NCI-H2029 treated with DMSO at 0.1 percent for 48 hours (cell line): ENCODE results near the gene ATP5F1D.

Experiments
- DNase-seq: peaks from one replicate; lab custom pipeline; 2025; lab: John Stamatoyannopoulos, UW

Gene ATP5F1D

DNA sequence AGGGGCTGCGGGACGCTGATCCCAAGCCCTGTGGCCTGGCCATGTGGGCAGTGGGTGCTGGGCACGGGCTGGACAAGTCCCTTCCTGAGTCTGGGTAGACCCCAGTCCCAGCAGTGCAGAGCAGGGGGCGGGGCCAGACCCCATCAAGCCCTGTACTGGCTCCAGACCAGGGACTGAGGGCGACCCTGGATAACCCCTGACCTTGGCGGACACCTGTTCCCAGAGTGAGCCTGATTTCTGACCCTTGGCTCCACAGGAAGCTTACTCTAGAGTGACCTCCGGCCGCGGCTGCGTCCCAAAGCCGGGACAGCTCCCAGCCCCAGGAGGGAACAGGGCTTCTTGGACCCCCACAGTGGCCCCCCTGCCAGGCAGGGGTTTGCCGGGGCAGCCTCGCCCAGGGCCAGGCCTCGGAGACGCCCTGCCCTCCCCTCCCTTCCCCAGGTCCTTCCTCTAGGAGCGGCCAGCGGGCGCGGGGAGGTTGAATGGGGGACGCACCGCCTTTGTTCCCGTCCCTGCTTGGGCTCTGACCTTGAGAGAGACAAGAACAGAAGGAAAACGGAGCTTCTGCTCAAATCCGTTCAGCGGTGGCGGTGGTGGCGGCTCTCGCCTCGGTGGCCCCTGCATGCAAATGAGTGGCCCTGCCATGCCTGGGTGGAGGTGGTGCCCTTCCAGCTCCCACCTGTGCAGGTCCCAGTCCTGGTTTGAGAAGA, 41.8 kb downstream of the ATP5F1D start:
- DNase-seq, result no peak

DNA sequence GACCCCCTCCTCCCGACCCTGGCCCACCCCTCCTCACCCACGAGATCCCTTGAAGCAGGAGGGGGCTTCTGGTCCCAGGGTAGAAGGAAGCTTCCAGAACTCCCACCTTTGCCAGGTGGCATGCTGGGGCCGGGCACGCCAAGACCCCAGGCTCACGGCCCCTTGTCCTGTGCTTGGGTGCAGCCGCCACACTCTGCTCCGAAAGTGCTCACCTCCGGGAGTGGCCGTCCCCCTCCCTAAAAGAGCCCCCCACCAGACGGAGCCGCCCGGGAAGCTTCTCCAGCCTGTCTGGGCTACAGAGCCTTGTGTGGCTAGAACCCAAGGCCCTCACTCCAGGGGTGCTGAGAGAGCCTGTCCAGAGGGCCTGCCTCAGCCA, 42.4 kb downstream of the ATP5F1D start:
- DNase-seq, result no peak

DNA sequence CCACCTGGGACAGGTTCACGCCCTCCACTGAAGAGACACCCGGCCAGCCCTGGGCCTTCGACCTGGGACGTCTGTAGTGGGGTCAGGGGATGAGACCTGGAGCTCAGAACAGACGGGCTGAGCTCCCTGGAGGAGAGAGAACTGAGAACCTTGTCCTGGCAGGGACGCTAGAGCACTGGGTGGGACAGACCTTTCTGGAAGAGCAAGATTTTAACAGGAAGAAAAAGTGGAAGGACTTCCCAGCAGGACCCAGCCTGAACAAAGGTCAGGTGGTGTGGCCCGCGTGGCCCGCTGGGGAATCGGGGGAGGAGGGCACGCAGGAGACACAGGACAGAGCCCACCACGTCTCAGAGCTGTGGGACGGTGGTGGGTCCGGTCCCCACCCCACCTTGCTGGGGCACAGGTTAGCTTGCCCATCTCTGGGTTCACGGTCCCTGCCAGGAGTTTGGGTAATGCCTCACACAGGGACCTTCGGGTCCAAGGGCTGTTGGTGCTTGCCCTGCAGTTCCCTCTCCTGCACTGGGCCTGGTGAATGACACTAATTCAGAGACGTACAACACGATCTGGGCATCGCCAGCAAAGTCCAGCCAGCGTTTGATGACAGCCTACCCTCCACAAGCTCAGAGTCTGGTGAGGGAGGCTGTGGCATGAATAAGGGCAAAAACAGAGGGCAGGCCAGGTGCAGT, 42.9 kb downstream of the ATP5F1D start:
- DNase-seq, result no peak

DNA sequence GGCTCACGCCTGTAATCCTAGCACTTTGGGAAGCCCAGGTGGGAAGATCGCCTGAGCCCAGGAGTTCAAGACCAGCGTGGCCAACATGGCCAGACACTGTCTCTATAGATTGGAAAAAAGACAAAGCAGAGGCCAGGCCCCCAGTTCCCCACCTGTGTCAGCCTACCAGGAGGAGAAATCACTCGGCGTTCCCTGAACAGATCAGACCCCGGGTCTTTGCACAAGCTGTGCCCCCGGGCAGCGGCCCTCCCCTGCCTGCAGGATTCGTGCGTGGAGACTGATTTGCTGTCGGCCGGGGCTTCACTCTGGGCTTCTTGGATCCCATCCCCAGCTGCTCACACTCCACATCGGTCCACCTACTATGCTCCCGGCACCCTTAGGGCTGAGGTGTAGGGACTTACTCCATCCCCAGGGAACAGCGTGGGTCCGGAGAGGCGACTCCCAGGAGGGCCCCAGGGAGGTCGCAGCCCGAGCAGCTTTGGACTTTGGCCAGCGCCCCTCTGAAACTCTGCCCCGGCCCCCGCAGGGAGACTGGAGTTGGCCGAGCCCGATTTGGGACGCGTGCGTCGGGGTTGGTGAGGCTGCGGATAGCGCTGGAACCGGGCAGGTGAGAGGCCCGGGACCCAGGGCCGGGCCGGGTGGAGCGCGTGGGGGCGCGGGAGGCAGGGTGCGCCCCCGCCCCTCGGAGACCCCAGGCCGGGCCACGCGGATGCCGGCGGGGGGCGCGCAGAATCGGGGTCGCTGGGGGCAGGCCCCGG, 43.6 kb downstream of the ATP5F1D start:
- no peak for DNase-seq

DNA sequence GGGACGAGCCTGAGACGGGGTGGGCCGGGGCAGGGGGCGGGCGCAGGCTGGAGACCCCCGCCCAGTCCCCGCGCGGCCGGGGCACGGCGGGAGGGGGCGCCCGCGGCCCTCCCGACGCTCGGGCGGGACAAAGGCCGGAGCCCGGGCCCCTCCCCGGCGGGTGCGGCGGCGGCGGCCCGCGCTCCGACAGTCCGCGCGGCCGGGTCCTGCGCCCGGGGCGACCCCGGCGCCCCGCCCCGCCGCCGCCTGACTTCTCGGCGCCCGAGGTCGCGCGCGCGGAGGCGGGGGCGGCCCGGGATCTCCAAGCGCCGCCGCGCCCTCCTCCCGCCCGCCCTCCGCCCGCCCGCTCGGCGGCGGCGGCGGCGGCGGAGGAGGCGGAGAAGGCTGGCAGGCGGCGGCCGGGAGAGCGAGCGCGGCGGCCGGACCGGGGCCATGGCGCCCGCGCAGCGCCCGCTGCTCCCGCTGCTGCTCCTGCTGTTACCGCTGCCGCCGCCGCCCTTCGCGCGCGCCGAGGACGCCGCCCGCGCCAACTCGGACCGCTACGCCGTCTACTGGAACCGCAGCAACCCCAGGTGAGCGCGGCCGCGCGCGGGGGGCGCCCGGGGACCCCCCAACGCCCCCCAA, 44.3 kb downstream of the ATP5F1D start, which contains the start of gene EFNA2:
Gene EFNA2, plus strand, starts transcription at position 137 of the 624 bp plus-strand sequence. Its CDS starts 296 bp downstream, at position 433.
- DNase-seq, result no peak

DNA sequence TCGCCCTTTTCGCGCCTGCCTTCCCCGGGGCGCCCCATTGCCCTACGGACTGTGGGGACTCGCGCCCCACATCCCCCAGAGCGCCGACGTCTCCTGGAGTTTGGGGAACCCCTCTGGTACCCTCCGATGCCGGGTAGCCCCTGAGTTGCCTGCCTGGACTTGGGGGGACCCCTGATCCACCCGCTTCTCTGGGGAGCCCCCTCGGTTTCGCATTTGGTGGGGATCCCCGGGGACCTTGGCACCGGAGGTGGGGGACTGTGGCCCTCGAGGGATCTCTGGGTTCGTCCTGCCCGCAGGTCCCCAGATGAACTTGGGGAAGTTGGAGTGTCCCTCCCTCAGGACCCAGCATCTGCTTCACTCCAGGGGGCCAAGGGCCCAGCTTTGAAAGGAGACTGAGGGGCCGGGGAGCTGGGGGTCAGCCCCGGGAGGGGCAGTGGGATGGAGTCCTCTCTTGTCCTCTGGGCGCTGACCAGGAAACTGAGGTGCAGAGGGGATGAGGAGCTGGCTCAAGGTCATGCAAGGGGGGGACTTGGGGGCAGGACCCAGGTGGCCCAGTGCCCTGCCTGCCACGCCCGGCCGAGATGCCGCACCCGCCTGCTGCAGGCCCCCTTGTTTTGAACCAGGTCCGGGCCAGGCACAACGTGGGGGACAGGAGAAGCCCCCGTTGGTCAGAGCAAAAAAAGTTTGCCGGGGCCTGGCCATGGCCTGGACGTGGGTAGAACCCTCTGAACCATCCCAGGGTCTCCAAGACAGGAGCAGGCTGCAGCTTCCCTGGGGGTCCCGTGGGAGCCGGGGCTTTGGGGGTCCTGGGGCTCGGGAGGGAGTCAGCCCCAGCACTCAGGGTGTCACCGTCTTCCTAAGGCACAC, 45.2 kb downstream of the ATP5F1D start:
- no peak for DNase-seq

DNA sequence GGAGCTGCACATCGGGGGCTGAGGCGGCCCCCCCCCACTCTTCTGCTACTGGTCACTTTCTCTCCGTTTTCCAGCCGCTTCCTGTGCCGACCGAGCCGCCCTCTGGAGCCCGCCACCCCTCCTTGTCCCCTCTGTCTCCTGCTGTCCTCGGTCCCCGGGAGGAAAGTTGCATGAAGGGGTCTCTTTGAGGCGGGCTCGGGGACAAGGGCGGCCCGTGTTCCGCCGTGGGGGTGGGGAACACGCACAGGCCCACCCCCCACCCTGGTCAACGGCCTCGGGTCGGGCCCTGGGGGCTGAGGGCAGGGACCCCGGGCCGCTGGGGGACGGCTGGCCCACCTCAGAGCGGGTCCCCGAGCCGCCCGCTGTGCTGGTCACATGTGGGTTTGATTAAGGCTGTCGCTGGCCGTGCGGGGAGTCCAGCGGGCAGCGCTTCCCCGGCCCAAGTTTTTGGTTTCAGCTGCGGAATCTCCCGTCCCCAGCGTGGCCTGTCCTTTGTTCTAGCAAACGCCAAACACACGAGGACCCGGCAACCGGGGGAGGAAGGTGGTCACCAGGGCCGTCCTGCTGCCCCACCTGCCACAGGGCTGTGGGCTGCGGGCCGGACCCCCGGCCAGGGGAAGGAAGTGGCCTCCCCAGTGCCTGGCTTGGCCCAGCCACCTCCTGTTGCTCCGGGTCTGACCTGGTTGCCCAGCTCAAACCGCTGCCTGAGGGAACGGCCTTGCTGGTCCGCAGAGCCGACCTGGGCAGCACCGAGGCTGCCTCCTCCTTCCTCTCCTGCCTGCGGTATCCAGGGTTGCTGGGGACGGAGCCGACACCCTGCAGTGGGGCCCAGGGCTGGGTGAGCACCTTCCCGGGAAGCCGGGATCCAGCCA, 46.0 kb downstream of the ATP5F1D start:
- DNase-seq, result no peak

DNA sequence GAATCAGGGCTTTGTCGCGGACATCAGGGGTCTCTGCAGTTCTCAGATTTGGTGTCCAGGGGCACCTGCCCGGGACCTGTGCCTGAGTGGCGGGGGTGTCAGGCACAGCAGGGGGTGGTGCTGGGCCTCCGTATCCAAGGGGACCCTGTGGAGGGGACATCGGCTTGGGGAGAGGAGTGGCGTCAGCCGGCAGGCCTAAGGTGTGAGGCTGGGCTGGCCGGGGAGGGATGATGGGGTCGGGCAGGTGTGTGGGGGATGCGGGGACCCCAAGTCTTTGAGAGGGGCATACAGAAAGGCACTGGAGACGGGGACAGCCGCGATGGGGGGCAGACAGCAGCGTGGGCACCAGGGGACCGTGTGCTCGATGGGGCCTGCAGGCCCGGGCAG, 46.7 kb downstream of the ATP5F1D start:
- no peak for DNase-seq

DNA sequence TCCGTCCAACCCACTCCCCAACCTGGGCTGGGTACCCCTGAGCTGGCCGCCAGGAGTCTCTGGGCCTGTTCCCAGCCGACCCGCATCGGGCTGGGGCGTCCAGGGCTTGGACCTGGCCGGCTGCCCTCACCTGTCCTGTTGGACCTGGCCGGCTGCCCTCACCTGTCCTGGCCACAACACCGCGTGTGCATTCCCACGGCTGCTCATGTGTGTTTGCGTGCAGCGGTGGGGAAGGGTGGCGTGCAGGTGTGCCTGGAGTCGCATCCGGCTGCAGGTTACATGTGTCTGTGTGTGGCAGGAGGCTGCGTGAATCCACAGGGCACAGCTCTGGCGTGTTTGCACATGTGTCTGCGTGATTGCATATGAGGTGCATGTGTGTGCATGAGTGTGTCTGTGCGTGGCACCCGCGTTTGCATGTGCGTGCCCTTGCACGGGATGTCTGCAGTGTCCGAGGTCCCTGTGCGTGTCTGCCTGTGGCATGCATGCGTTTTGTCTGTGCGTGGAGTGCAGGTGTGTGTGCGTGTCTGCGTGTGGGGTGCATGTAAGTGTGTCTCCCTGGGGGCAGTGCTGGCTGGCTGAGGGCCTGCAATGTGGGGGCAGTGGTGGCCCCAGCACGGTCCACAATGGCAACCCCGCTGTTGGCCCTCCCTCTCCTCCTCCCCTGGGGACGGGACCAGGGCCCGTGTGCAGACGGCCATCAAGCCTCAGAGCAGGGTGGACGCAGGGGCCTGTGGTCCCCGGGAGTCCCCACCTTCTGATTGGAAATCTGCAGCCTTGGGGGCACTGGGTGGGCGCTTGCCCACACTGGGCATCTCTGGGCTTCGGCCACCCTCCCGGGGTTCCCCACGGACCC, 47.5 kb downstream of the ATP5F1D start:
- no peak for DNase-seq

DNA sequence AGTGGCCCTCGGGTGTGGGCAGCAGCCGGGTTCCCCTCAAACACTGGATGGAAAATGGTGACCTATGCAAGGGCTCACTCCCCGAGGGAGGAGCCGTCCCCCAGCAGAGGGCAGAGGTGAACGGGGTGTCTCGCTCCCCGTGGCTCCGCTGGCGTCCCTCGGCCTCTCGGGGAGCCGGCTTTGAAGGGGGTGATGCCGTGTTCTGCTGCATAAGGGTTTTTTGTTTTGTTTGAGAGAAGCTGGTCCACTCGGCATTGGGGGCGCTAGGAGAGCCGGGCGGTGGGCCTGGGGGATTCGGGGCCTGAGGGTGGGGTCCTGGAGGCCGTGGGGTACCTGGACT, 48.1 kb downstream of the ATP5F1D start:
- DNase-seq, result no peak

DNA sequence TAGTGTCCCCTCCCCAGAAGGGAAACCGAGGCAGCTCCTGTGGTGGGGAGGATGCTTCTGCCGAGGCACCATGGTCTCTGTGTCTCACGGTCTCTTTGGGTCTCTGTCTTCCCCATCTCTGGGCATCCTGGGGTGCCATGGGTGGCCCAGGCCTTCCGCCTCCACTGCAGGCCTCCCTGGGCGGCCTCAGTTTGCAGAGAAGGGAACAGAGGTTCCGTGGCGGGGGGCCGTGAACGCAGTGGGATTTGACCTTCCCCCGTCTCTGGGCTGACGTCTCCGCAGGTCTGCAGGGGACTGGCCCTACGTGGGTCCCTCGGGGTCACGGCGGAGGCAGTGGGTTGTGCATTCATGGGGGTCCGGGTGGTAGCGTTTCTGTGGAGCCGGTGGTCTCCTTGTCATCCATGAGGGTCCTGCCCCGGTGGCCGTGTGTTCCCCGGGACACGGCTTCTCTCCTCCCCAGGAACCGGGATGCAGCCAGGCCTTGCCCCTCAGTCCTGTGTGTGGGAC, 48.7 kb downstream of the ATP5F1D start:
- no peak for DNase-seq

DNA sequence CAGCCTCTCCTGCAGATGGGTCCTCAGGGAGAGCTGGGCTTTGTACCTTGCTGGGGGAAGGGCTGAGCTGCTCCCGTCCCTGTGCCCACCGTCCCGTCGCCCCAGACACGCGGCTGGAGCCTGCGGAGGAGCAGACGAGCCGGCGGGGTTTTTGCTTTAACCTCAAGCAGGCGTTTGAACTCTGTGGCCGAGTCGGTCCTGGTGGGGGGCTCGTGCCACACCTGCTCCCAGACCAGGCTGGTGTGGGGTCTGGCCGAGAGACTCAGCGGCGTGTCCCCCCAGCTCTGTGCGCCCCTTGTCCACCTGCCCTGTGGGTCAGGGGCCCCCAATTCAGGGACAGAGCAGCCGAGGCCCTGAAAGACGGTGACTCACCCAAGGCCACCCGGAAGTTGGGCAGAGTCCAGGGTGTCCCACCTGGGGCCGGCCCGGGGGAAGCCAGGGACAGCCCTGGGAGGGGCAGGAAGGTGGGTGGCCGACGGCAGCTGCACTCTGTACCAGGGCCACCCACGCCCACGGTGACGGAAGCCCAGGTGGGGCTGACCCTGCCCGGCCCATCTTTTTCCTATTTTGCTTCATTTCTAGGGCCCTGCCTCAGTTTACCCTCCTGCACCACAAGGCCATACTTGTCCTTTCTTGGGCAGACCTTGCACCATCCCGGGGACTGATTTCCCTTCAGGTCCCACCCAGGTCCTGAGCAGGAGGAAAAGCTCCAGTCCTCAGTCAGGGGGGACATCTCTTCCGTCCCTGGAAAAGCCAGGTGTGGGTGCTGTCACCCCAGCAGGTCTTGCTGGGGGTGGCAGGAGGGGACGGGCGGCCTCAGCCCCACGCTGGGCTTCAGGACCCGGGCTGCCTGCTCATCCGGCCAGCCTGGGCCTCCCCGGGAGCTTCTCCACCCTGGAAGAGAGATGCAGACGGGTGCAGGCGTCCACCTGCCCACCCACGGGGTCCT, 49.4 kb downstream of the ATP5F1D start:
- DNase-seq, result no peak

DNA sequence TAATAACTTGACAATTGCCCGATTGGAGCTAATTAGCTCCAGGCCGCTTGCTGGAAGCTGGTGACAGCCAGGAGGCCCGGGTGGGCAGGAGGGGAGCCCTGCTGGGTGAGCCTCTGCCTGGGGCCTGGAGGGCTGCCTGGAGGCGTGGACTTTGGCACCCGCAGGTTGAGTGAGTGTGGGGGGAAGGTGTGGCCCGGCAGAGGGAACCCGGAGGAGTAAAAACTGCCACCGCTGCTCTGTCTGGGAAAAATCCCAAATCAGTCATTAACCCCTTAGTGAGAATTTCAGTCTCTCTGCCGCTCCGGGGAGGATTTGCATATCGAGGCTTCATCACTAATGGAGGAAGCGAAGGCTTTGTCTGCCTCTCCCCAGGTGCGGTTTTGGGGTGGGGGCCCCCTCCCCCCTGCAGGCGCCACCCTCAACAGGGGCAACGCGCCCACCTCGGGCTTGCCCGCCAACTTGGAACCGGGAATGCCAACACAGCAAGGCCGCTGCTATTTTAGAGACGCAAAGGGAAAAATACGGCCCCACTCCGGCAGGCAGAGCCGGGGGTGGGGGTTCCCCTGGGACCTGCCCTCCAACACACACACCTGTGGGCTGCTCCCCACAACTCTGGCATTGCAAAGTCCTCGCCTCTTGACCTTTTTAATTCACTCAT, 50.3 kb downstream of the ATP5F1D start:
- DNase-seq, result no peak

DNA sequence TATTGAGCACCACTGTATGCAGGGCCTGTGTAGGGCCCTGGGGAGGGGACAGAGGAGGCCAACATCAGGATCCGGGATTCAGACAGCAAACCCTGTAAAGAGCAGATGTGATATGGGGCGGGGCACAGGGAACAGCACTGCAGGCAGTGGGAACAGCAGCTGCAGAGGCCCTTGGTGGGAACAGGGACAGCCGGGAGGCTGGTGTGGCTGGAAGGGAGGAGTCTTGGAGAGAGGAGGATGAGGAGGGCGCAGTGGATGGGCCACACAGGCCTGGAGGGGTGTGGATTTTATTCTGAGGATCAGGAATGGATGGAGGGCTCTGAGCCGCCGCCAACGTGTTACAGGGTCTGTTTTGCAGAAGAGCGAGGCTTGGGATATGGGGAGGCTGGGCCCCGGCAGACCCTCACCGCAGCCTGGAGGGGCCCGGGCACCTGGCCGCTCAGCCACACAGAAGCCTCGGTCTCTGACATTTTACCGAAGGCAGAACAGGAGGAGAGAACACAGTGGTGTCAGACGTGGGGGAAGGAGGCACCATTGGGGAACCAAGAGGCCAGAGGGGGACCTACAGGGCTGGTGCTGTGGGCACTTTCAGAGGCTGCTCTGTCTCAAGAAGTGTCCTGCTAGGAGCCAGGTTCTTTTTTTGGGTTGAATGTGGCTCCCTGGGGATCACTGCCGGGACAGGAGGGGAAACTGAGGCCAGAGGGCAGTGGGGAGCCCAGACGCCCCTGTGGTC, 51.0 kb downstream of the ATP5F1D start:
- DNase-seq, result no peak

DNA sequence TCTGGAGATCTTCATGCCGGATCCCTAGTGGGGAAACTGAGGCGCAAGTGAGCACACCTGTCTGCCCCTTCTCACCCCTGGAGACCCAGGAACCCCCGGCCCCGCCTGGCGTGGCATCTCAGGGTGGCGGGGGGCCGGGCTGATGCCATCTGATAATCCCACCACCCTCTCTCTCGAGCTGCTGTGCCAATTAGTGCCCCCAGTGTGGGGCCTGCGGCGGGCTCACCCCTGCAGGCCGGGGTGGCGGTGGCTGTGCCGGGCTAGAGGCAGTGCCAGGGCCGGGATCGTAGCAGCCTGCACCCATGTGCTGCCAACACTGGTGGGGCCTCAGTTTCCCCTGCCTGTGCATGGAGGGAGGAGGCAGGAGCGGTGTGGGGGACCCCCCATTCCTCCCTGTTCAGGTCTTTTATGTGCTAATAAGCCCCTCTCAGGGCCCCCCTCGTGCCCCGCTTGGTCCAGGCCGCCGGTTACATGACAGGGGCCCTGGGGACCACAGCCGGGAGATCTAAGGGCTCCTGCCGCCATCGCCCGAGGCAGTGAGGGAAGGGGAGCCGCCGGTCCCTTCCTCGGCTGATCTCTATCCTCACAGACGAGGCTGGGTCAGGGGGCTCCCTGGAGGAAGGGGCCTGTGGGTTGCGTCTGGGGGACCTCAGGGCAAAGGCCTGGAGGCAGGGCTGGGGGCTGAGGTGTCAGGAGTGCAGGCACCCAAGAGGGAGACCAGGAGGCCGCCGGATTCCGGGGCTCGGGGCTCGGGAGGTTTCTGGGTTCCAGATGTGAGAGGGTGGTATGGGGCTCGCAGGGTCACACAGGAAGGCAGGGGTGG, 52.4 kb downstream of the ATP5F1D start:
- no peak for DNase-seq
